Transverse colon (tissue), 4 donors: Measurements from ENCODE around the gene ALG1. TPM values are rescaled to one million over a fixed set of nuclear protein-coding genes. Genes with fewer than 3 reads are reported as not detected.

Experiments used
- DNase-seq: peaks from one replicate; pipeline ENCODE4 v3.0.0-alpha.2; 2019
- H3K27ac ChIP-seq, 4 donors: fragments of 200-600 bp; sonication (generic); 2 replicates each; pipeline ENCODE4 v1.5.1; 2016 to 2018; ENCODE audit warnings: inconsistent platforms in 4 of 4
- H3K27me3 ChIP-seq: fragments of 200-600 bp; sonication (generic); 2 replicates; pipeline ENCODE4 v1.5.1; 2017; ENCODE audit warnings: inconsistent platforms
- H3K36me3 ChIP-seq, 4 donors: fragments of 200-600 bp; sonication (generic); 2 replicates each; pipeline ENCODE4 v1.5.1; 2017 to 2019; ENCODE audit warnings: inconsistent platforms in 4 of 4
- H3K4me1 ChIP-seq, 4 donors: fragments of 200-600 bp; sonication (generic); 2 replicates each; pipeline ENCODE4 v1.5.1; 2017 to 2020; ENCODE audit warnings: inconsistent platforms in 4 of 4
- H3K4me3 ChIP-seq, 4 donors: fragments of 200-600 bp; sonication (generic); 1 replicate in 1 of 4; 2 replicates in 3 of 4; pipeline versions ENCODE4 v1.5.1 to v1.6.1; 2017 to 2019; ENCODE audit warnings: inconsistent platforms in 4 of 4
- H3K9me3 ChIP-seq, 2 donors: fragments of 200-600 bp; sonication (generic); 2 replicates each; pipeline ENCODE4 v1.5.1; 2017 to 2019; ENCODE audit warnings: inconsistent platforms in 2 of 2
- CTCF ChIP-seq, 5 experiments: fragments of 200-600 bp in 3 of 5; fragments of 450-650 bp in 2 of 5; sonication (generic) in 3 of 5; IDR thresholded peaks; 1 replicate in 2 of 5; 2 replicates in 3 of 5; pipeline ENCODE4 v1.5.1; 2016 to 2017; ENCODE audit warnings: antibody characterized with exemption in 5 of 5, inconsistent platforms in 3 of 5, mild to moderate bottlenecking in 2 of 5, moderate library complexity in 1 of 5
- EP300 ChIP-seq: sonication (generic); formaldehyde crosslinking; IDR thresholded peaks from one replicate; pipeline ENCODE4 v1.6.1; 2017; ENCODE audit warnings: antibody characterized with exemption, low read depth
- POLR2A ChIP-seq: fragments of 450-650 bp; IDR thresholded peaks from one replicate; pipeline ENCODE4 v1.6.1; 2016; ENCODE audit warnings: antibody characterized with exemption, mild to moderate bottlenecking, moderate library complexity
- POLR2AphosphoS5 ChIP-seq, 3 donors: sonication (generic); formaldehyde crosslinking; IDR thresholded peaks; one replicate each; pipeline ENCODE4 v1.6.1; 2016; ENCODE audit warnings: antibody characterized with exemption in 3 of 3
- WGBS, 2 donors: methylation state at CpG; one replicate each; pipeline ENCODE4 v1.1.5; 2018; ENCODE audit warnings: low coverage in 1 of 2; 5-methylcytosine and 5-hydroxymethylcytosine counted together
- in situ Hi-C, 4 donors: fragments of 200-750 bp; cut with MboI; loops; one replicate each; pipeline versions ENCODE4 v1.15.0 to v1.15.1; 2017; ENCODE audit warnings: low sequenced_read_pairs in 3 of 4, low pct_ligation_motif_present in 1 of 4, low pct_unique_long_range_greater_than_20kb in 1 of 4
- intact Hi-C: fragments of 100-400 bp; cut with DNase I; formaldehyde crosslinking; loops from one replicate; pipeline ENCODE4 v1.15.1; 2023; ENCODE audit warnings: low total_unique reads
- total RNA-seq, 4 donors: library from RNA; depleted of rRNA; stranded (reverse); fragments of >200 nt; gene quantifications; one replicate each; pipeline ENCODE4 v1.1.0, GENCODE V29; 2016

ALG1 gene
- 100 to 1,000 TPM in 1 of 4 donors, 10 to 100 TPM in 3; 24.4 to 111 (median 41.6) TPM for total RNA-seq

DNA sequence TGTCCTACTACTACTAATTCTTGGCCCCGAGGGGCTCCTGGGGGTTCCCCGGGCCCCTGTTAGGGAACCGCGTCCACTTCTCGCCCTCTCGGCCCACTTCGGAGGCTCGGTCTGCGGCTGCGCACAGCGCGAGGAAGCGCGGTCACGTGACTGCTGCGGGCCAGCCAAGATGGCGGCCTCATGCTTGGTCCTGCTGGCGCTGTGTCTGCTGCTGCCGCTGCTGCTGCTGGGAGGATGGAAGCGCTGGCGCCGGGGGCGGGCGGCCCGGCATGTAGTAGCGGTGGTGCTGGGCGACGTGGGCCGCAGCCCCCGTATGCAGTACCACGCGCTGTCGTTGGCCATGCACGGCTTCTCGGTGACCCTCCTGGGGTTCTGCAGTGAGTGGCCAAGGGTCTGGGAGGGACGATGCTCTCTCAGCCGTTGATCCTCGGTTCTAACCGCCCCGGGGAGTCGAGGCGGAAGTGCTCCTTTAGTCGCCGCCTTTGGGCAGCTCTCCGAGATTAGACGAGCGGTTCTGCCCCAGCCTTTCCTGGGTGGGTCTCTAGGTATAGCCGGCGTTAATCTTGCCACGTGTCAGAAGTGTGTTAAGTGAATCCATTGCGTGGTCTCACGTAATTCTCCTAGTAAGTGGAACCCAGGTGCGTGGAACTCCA, at the start of gene ALG1:
Gene ALG1 (plus strand): TSS at position 163 of the 653 bp plus-strand sequence. CDS start 7 bp downstream, at position 170.
- H3K4me3 ChIP-seq: peak within 1 kb of the TSS; percentile 49 to 89 (median 64)
- no peaks in the 10 kb centered on the region for H3K9me3 ChIP-seq
- peak; percentile 91 for DNase-seq
- peak within 1 kb of the TSS; percentile 87 to 91 (median 89) for H3K27ac ChIP-seq
- H3K36me3 ChIP-seq: peaks cover 0 to 14% (median 0%) of the 10 kb centered on the region in 4 donors
- whole genome bisulfite sequencing, 2 donors: 0% methylated on average over 28 of the region's 53 CpGs; no CpG with 5 or more reads in 1 of the 2 donors
- peaks cover 3 to 16% (median 11%) of the 10 kb centered on the region in 4 donors for H3K4me1 ChIP-seq
- intact Hi-C loops (no loop called here), in situ Hi-C loops (no loop called here)
- no peaks in the 10 kb centered on the region for H3K27me3 ChIP-seq
- TF ChIP-seq CTCF (IDR thresholded peaks at IDR 0.05) (no peak), POLR2A (peak; percentile 82), POLR2AphosphoS5 (IDR thresholded peaks at IDR 0.05) (peak; percentile 90 to 94 (median 92))

- in situ Hi-C loops: no loop called here
- no peak for DNase-seq
- TF ChIP-seq POLR2AphosphoS5 (IDR thresholded peaks at IDR 0.05) (no peak), CTCF (IDR thresholded peaks at IDR 0.05) (no peak), EP300 (no peak), POLR2A (no peak)
- Histone ChIP-seq H3K27me3 (no peaks in the 10 kb centered on the region), H3K27ac (no peak overlapping the region), H3K36me3 (peaks cover 0 to 1% (median under 1%) of the 10 kb centered on the region in 4 donors), H3K9me3 (no peaks in the 10 kb centered on the region), H3K4me3 (no peak overlapping the region), H3K4me1 (peaks cover 3 to 26% (median 5%) of the 10 kb centered on the region in 4 donors)
- WGBS, 2 donors: 83% methylated on average over 6 of the region's 6 CpGs; no CpG with 5 or more reads in 1 of the 2 donors
- intact Hi-C loops: no loop called here
Measured at GRCh38 chr16:5022521-5022920, 49.1 kb upstream of the ALG1 start.

DNA sequence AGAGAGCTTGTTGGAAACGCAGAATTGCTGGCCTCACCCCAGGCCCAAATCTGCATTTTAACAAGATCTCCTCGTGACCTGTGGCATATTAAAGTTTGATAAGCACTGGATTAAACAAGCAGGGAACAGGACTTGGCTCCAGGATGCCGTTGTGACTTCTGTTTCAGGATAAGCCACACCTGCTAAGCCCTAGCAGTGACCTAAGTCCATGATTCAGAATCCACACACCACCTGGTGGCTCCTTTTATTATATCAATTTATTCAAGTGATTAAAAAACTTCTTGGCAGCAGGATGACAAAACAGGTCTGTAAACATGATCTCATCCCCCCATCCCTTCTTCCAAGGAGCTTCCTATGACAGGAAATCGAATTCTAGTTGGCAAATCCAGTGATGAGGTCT, 47.0 kb upstream of the ALG1 start:
- peaks cover 3 to 16% (median 5%) of the 10 kb centered on the region in 4 donors for H3K4me1 ChIP-seq
- intact Hi-C loops (no loop called here), in situ Hi-C loops (no loop called here)
- no peak overlapping the region for H3K4me3 ChIP-seq
- H3K36me3 ChIP-seq: peaks cover 0 to 3% (median 1%) of the 10 kb centered on the region in 4 donors
- peak overlapping the region in 2 of 4 donors; percentile 47 to 48 for H3K27ac ChIP-seq
- no peaks in the 10 kb centered on the region for H3K9me3 ChIP-seq
- H3K27me3 ChIP-seq: no peaks in the 10 kb centered on the region
- TF ChIP-seq CTCF (IDR thresholded peaks at IDR 0.05) (peak in 3 of 5 experiments; percentile 29 to 61 (median 56)), EP300 (no peak), POLR2AphosphoS5 (IDR thresholded peaks at IDR 0.05) (no peak), POLR2A (no peak)
- DNase-seq: peak; percentile 44
- WGBS, 2 donors: 26 to 42% methylated on average over 3 to 4 of the region's 4 CpGs

DNA sequence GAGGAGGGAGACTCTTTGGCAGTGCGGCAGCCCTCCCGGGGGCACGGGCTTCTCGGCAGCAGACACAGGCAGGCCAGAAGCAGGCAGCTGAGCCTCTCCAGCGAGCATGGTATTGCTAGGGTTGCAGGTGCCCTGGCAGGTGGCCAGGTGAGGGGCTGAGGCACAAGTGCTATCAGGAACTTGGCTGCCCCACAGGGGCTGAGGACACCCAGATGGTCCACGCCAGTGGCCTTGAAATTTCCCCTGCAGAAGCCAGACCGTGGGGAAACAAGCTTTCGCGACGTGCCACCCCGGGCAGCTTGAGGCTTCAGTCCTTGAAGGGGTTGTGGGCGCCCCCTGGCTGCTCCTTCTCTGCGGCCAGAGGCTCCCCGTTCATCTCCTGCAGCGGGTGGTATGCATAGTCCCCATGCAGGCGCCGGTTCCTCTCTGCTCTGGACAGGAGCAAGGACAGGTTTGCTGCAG, 46.4 kb upstream of the ALG1 start:
- peak; percentile 34 for DNase-seq
- in situ Hi-C loops: no loop called here
- H3K9me3 ChIP-seq: no peaks in the 10 kb centered on the region
- peaks cover 3 to 16% (median 5%) of the 10 kb centered on the region in 4 donors for H3K4me1 ChIP-seq
- WGBS, 2 donors: 38% methylated on average over 8 of the region's 17 CpGs; no CpG with 5 or more reads in 1 of the 2 donors
- H3K27me3 ChIP-seq: no peaks in the 10 kb centered on the region
- no peak overlapping the region for H3K4me3 ChIP-seq
- peaks cover 0 to 3% (median 1%) of the 10 kb centered on the region in 4 donors for H3K36me3 ChIP-seq
- intact Hi-C loops: no loop called here
- H3K27ac ChIP-seq: peak overlapping the region in 1 of 4 donors; percentile 48
- TF ChIP-seq CTCF (IDR thresholded peaks at IDR 0.05) (peak in 1 of 5 experiments; percentile 21), POLR2AphosphoS5 (IDR thresholded peaks at IDR 0.05) (no peak)
